Gastroesophageal sphincter (tissue), 3 donors: ENCODE measurements around the gene SLC49A3.

ENCODE experiments used
- POLR2A ChIP-seq, 2 donors: fragments of 450-650 bp; IDR thresholded peaks; one replicate each; pipeline ENCODE4 v1.6.1; 2017; ENCODE audit warnings: antibody characterized with exemption in 2 of 2, mild to moderate bottlenecking in 2 of 2, moderate library complexity in 1 of 2
- POLR2AphosphoS5 ChIP-seq: sonication (generic); formaldehyde crosslinking; IDR thresholded peaks from one replicate; pipeline ENCODE4 v1.6.1; 2017; ENCODE audit warnings: antibody characterized with exemption
- TF ChIP-seq, protein P1 (sequence below), 4 experiments: fragments of 200-600 bp in 2 of 4; fragments of 450-650 bp in 2 of 4; sonication (generic) in 1 of 4; IDR thresholded peaks; one replicate each; pipeline ENCODE4 v1.5.1; 2017 to 2019; ENCODE audit warnings: antibody characterized with exemption in 4 of 4, mild to moderate bottlenecking in 2 of 4, moderate library complexity in 2 of 4

- TF ChIP-seq POLR2A (IDR thresholded peaks at IDR 0.05) (no peak), POLR2AphosphoS5 (no peak)
- TF ChIP-seq, protein P1, sequence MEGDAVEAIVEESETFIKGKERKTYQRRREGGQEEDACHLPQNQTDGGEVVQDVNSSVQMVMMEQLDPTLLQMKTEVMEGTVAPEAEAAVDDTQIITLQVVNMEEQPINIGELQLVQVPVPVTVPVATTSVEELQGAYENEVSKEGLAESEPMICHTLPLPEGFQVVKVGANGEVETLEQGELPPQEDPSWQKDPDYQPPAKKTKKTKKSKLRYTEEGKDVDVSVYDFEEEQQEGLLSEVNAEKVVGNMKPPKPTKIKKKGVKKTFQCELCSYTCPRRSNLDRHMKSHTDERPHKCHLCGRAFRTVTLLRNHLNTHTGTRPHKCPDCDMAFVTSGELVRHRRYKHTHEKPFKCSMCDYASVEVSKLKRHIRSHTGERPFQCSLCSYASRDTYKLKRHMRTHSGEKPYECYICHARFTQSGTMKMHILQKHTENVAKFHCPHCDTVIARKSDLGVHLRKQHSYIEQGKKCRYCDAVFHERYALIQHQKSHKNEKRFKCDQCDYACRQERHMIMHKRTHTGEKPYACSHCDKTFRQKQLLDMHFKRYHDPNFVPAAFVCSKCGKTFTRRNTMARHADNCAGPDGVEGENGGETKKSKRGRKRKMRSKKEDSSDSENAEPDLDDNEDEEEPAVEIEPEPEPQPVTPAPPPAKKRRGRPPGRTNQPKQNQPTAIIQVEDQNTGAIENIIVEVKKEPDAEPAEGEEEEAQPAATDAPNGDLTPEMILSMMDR (IDR thresholded peaks at IDR 0.05), result no peak
Observed at GRCh38 chr4:720111-720860, 31.3 kb upstream of the SLC49A3 start.
